CD4-positive, alpha-beta T cell treated with Interleukin-10 for 1 hour (primary cell): Measurements from ENCODE around the gene GOLGA8M.
"Not testable (repeated sequence)": the region's sequence is repeated elsewhere in the genome, so short reads cannot be mapped to it uniquely, and the experiment has no call there.

Experiments used
- DNase-seq: peaks from one replicate; pipeline ENCODE4 v3.0.0-alpha.2; 2020

GOLGA8M gene

GRCh38 chr15:28712270-28712669, at the start of gene GOLGA8M:
TSS of gene GOLGA8M (minus strand) at chr15:28712421. CDS start at chr15:28712323, 98 bp downstream.
- not testable (repeated sequence) for DNase-seq

- DNase-seq = not testable (repeated sequence)
Measured at GRCh38 chr15:28742890-28743289, 30.7 kb upstream of the GOLGA8M start.

- DNase-seq = peak; percentile 61
Measured at GRCh38 chr15:28738590-28739292, 26.5 kb upstream of the GOLGA8M start.

GRCh38 chr15:28738200-28738561, 26.0 kb upstream of the GOLGA8M start:
- DNase-seq = not testable (repeated sequence)

- peak; percentile 47 for DNase-seq
Measured at GRCh38 chr15:28737521-28738199, 25.4 kb upstream of the GOLGA8M start.

- peak; percentile 15 for DNase-seq
Measured at GRCh38 chr15:28728061-28728460, 15.8 kb upstream of the GOLGA8M start.

GRCh38 chr15:28727026-28727425, 14.8 kb upstream of the GOLGA8M start:
- not testable (repeated sequence) for DNase-seq

GRCh38 chr15:28726102-28726501, 13.9 kb upstream of the GOLGA8M start:
- no peak for DNase-seq

- DNase-seq = no peak
Measured at GRCh38 chr15:28725556-28725955, 13.3 kb upstream of the GOLGA8M start.

- DNase-seq = not testable (repeated sequence)
Measured at GRCh38 chr15:28723986-28724385, 11.8 kb upstream of the GOLGA8M start.

- DNase-seq = not testable (repeated sequence)
Measured at GRCh38 chr15:28719626-28720025, 7.4 kb upstream of the GOLGA8M start.

- not testable (repeated sequence) for DNase-seq
Measured at GRCh38 chr15:28718576-28718975, 6.4 kb upstream of the GOLGA8M start.

- DNase-seq = not testable (repeated sequence)
Measured at GRCh38 chr15:28714176-28714575, 2.0 kb upstream of the GOLGA8M start.

- not testable (repeated sequence) for DNase-seq
Measured at GRCh38 chr15:28703927-28704326, 8.3 kb downstream of the GOLGA8M start.

GRCh38 chr15:28702427-28702826, 9.8 kb downstream of the GOLGA8M start:
- DNase-seq = not testable (repeated sequence)

GRCh38 chr15:28694006-28694751, 18.0 kb downstream of the GOLGA8M start:
- not testable (repeated sequence) for DNase-seq

- DNase-seq = not testable (repeated sequence)
Measured at GRCh38 chr15:28693021-28693420, 19.2 kb downstream of the GOLGA8M start.

GRCh38 chr15:28673533-28673932, 38.7 kb downstream of the GOLGA8M start:
- not testable (repeated sequence) for DNase-seq

- DNase-seq = not testable (repeated sequence)
Measured at GRCh38 chr15:28672122-28672521, 40.1 kb downstream of the GOLGA8M start.

GRCh38 chr15:28666402-28666801, 45.8 kb downstream of the GOLGA8M start:
- not testable (repeated sequence) for DNase-seq

- DNase-seq = not testable (repeated sequence)
Measured at GRCh38 chr15:28664575-28664974, 47.6 kb downstream of the GOLGA8M start.

GRCh38 chr15:28663717-28664116, 48.5 kb downstream of the GOLGA8M start:
- DNase-seq = not testable (repeated sequence)

- DNase-seq = not testable (repeated sequence)
Measured at GRCh38 chr15:28660750-28661149, 51.5 kb downstream of the GOLGA8M start.

- DNase-seq = not testable (repeated sequence)
Measured at GRCh38 chr15:28656018-28656360, 56.2 kb downstream of the GOLGA8M start.
